ENCODE data around the gene PDE6A. TPM values are rescaled to one million over a fixed set of nuclear protein-coding genes. Genes with fewer than 3 reads are reported as not detected.

The PDE6A gene
- total and polyA plus RNA-seq, 2 of the 13 experiments (the other 11 are each of a cell fraction or from before 2014, with no cell fraction given): 0.01 TPM; not detected in 1

- CTCF ChIA-PET (ENCODE audit: low intra/inter-chr PET ratio, low total read pairs): no interaction called here
- in situ Hi-C loops (cut with HindIII; ENCODE audit: extremely low pct_ligation_motif_present, low pct_unique_long_range_greater_than_20kb): no loop called here
- Histone ChIP-seq H4K20me1 (ENCODE audit: insufficient read depth, low read length) (no peaks in the 10 kb centered on the region), H3K9ac (ENCODE audit: insufficient read depth, low read depth, low read length) (no peak overlapping the region), H3K27me3 (ENCODE audit: control insufficient read depth in 1 of 2, insufficient read depth in 2 of 2, low read length in 2 of 2) (no peaks in the 10 kb centered on the region), H3K79me2 (ENCODE audit: insufficient read depth, low read length) (no peaks in the 10 kb centered on the region), H3K4me3 (replicated peaks in 1 of 3; ENCODE audit: insufficient read depth in 1 of 3, low read depth in 2 of 3, low read length in 3 of 3) (no peak overlapping the region), H3K4me2 (ENCODE audit: low read depth, low read length) (no peak overlapping the region), H3K27ac (ENCODE audit: extremely low read length, insufficient read depth, low read length) (no peak overlapping the region), H2AFZ (ENCODE audit: low read length) (no peak overlapping the region), H3K4me1 (ENCODE audit: insufficient read depth, low read length) (peaks cover 18% of the 10 kb centered on the region), H3K9me3 (ENCODE audit: low read length) (no peaks in the 10 kb centered on the region), H3K36me3 (replicated peaks in 1 of 2; ENCODE audit: control insufficient read depth in 1 of 2, insufficient read depth in 2 of 2, low read length in 2 of 2) (no peaks in the 10 kb centered on the region)
- no peak for DNase-seq (ENCODE audit: low spot score)
- no peak for ATAC-seq
- TF ChIP-seq SPEN (CRISPR knock-in tag; IDR thresholded peaks at IDR 0.05; ENCODE audit: low read depth): no peak
- TF ChIP-seq ZBTB20 (CRISPR knock-in tag; IDR thresholded peaks at IDR 0.05; ENCODE audit: borderline replicate concordance, low read depth): no peak
- TF ChIP-seq ZNF414 (CRISPR knock-in tag; IDR thresholded peaks at IDR 0.05): no peak
- TF ChIP-seq THRA (CRISPR knock-in tag; IDR thresholded peaks at IDR 0.05; ENCODE audit: borderline replicate concordance): no peak
- no peak for TF ChIP-seq ZBTB1 (CRISPR knock-in tag; IDR thresholded peaks at IDR 0.05; ENCODE audit: borderline replicate concordance)
- no peak for TF ChIP-seq GTF3A (CRISPR knock-in tag; conservative IDR thresholded peaks at IDR 0.05)
- TF ChIP-seq, protein P1, sequence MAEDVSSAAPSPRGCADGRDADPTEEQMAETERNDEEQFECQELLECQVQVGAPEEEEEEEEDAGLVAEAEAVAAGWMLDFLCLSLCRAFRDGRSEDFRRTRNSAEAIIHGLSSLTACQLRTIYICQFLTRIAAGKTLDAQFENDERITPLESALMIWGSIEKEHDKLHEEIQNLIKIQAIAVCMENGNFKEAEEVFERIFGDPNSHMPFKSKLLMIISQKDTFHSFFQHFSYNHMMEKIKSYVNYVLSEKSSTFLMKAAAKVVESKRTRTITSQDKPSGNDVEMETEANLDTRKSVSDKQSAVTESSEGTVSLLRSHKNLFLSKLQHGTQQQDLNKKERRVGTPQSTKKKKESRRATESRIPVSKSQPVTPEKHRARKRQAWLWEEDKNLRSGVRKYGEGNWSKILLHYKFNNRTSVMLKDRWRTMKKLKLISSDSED (CRISPR knock-in tag; IDR thresholded peaks at IDR 0.05): no peak
- no peak for TF ChIP-seq POLR2G (IDR thresholded peaks at IDR 0.05; ENCODE audit: low read depth, low read length)
- TF ChIP-seq ZFP36L1 (CRISPR knock-in tag; IDR thresholded peaks at IDR 0.05): no peak
- 90% methylated on average over 4 of the region's 4 CpGs for WGBS (ENCODE audit: low lambda C conversion rate)
- intact Hi-C loops (cut with micrococcal nuclease; ENCODE audit: unreplicated experiment): no loop called here
- FAIRE-seq: no peak
- POLR2A ChIA-PET: interaction anchor here (1.4 kb wide), 1 partner anchor 9 kb away, joined by 5 read pairs; the partner anchor contains the start of gene SLC26A2
- BruUV-seq (replicated peaks): no TSS peak
These were observed 24.8 kb upstream of the PDE6A start for GRCh38 chr5:149969181-149969930.
